Measurements from ENCODE around the gene ADGRA3. TPM values are rescaled to one million over a fixed set of nuclear protein-coding genes. Genes with fewer than 3 reads are reported as not detected.

ADGRA3 gene
- total and polyA plus RNA-seq, 8 donors = 4.7 to 87.5 (median 27.8) TPM

- no peak for DNase-seq
- Histone ChIP-seq H3K36me3 (no peaks in the 10 kb centered on the region), H3K4me1 (no peaks in the 10 kb centered on the region), H3K27me3 (no peaks in the 10 kb centered on the region), H3K9me3 (no peaks in the 10 kb centered on the region), H3K4me3 (no peak overlapping the region), H3K27ac (no peak overlapping the region)
- WGBS, 5 donors = 70 to 80% (median 76%) methylated on average over 3 of the region's 3 CpGs
- intact Hi-C loops (cut with DNase I; ENCODE audit: low total_unique reads) = no loop called here
- TF ChIP-seq POLR2AphosphoS5 (IDR thresholded peaks at IDR 0.05) = no peak
- TF ChIP-seq, protein P1, sequence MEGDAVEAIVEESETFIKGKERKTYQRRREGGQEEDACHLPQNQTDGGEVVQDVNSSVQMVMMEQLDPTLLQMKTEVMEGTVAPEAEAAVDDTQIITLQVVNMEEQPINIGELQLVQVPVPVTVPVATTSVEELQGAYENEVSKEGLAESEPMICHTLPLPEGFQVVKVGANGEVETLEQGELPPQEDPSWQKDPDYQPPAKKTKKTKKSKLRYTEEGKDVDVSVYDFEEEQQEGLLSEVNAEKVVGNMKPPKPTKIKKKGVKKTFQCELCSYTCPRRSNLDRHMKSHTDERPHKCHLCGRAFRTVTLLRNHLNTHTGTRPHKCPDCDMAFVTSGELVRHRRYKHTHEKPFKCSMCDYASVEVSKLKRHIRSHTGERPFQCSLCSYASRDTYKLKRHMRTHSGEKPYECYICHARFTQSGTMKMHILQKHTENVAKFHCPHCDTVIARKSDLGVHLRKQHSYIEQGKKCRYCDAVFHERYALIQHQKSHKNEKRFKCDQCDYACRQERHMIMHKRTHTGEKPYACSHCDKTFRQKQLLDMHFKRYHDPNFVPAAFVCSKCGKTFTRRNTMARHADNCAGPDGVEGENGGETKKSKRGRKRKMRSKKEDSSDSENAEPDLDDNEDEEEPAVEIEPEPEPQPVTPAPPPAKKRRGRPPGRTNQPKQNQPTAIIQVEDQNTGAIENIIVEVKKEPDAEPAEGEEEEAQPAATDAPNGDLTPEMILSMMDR (IDR thresholded peaks at IDR 0.05) = no peak
These were observed 37.7 kb upstream of the ADGRA3 start for GRCh38 chr4:22553560-22553959.

GRCh38 chr4:22552812-22553211 lies 36.9 kb upstream of the ADGRA3 start:
- intact Hi-C loops (cut with DNase I; ENCODE audit: low total_unique reads) = no loop called here
- Histone ChIP-seq H3K4me3 (no peak overlapping the region), H3K9me3 (no peaks in the 10 kb centered on the region), H3K4me1 (no peaks in the 10 kb centered on the region), H3K27ac (no peak overlapping the region), H3K27me3 (no peaks in the 10 kb centered on the region), H3K36me3 (no peaks in the 10 kb centered on the region)
- no peak for DNase-seq
- WGBS, 5 donors = 70 to 80% (median 79%) methylated on average over 3 of the region's 3 CpGs
- TF ChIP-seq, protein P1 (IDR thresholded peaks at IDR 0.05) = no peak
- TF ChIP-seq POLR2A (IDR thresholded peaks at IDR 0.05) = no peak
- no peak for TF ChIP-seq POLR2AphosphoS5 (IDR thresholded peaks at IDR 0.05)
- no peak for TF ChIP-seq EP300 (IDR thresholded peaks at IDR 0.05)

- Histone ChIP-seq H3K9me3 (no peaks in the 10 kb centered on the region), H3K4me1 (no peaks in the 10 kb centered on the region), H3K4me3 (no peak overlapping the region), H3K36me3 (no peaks in the 10 kb centered on the region), H3K27ac (no peak overlapping the region), H3K27me3 (no peaks in the 10 kb centered on the region)
- 14 to 56% (median 35%) methylated on average over 1 of the region's 1 CpG for whole genome bisulfite sequencing, 5 donors
- TF ChIP-seq EP300 (IDR thresholded peaks at IDR 0.05) (no peak), POLR2AphosphoS5 (IDR thresholded peaks at IDR 0.05) (no peak), POLR2A (IDR thresholded peaks at IDR 0.05) (no peak)
- TF ChIP-seq, protein P1 (IDR thresholded peaks at IDR 0.05) = no peak
- intact Hi-C loops (cut with DNase I; ENCODE audit: low total_unique reads) = no loop called here
- no peak for DNase-seq
These were observed 35.7 kb upstream of the ADGRA3 start for GRCh38 chr4:22551550-22551949.

- Histone ChIP-seq H3K36me3 (no peaks in the 10 kb centered on the region), H3K4me1 (no peaks in the 10 kb centered on the region), H3K27me3 (no peaks in the 10 kb centered on the region), H3K9me3 (peaks cover 0 to 13% (median 1%) of the 10 kb centered on the region in 4 donors), H3K27ac (no peak overlapping the region), H3K4me3 (no peak overlapping the region)
- DNase-seq = no peak
- WGBS, 5 donors = 61 to 79% (median 71%) methylated on average over 3 of the region's 3 CpGs
- intact Hi-C loops (cut with DNase I; ENCODE audit: low total_unique reads) = no loop called here
- TF ChIP-seq, protein P1 (IDR thresholded peaks at IDR 0.05) = no peak
- TF ChIP-seq EP300 (IDR thresholded peaks at IDR 0.05) = no peak
- TF ChIP-seq POLR2A (IDR thresholded peaks at IDR 0.05) = no peak
- no peak for TF ChIP-seq POLR2AphosphoS5 (IDR thresholded peaks at IDR 0.05)
These were observed 30.4 kb upstream of the ADGRA3 start for GRCh38 chr4:22546299-22546698.

Measured in stomach (tissue), 9 donors.